HG02642 (cell line): ENCODE measurements around the gene SWT1.

Experiments used
- ATAC-seq: cut with Tn5 transposase; IDR thresholded peaks from one replicate; pipeline ENCODE4 v1.9.1; 2021; ENCODE audit warnings: mild to moderate bottlenecking; ENCODE audit not compliant: unreplicated experiment, poor library complexity

SWT1 gene

DNA sequence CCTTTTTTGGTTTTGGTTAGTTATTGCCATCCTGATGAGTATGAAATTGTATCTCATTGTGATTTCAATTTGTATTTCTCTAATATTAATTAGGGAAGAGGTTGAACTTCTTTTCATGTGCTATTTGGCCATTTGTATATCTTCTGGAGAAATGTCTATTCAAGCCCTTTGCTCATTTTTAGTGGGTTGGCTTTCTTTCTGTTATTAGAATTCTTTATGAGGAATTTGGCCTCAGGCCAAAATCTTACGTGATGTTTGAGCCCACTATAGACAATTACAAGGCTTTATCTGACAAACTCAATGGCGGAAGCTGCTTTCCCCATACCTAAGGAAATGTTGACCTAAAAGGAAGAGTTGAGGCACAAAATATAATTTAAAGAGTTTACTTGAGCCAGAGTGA is 127.1 kb downstream of the SWT1 start:
- no peak for ATAC-seq

DNA sequence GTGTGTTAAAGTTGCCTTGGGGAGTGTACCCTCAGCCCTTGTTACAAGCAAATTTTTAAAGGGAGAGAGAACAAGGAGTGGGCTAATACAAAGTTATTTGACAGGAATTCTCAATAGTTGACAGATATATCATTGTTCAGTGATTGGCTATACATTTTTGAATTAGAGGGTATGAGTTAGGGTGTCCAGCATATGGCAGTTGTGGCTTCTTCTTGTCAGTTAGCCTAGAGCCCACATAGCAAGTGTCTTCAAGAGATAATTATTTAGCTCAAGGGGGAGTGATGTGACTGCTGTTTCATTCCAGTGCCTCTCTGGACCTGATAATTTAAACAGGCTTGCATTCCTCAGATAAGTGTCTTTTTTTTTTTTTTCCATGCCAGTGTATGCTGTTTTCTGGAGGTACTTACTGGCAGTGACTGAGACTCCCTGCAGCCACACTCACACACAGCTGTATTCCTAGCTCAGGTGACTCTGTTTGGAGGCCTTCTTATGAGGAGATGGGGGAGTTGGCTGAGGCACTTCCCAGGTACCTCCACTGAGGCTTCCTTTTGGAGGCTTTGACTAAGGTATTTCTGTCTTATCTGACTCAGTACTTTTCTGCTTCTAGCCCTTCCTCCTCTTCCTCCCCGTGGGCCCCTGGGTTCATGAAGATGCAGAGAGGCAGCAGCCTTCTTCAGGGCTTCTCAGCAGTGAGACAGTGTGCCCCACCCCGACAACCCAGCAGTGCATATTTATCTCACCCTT is 127.7 kb downstream of the SWT1 start:
- no peak for ATAC-seq

DNA sequence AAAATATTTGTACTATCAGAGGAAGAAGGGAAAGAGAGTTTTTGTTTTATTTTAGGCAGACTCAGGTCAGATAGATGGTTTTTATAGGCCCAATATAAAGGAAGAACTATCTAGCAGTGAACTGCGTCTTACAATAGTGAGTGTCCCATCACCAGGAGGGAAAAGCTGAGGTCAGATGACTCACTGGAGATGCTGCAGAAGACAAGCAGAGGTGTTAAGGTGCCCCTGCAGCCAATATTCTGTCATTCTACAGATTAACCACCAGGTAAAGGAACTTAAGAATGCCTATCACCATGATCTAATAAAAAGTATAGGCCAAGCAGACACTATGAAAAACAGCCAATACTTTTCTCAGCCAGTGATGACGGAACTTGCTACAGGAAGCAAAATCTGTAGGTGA is 130.5 kb downstream of the SWT1 start:
- no peak for ATAC-seq

GRCh38 chr1:185288435-185288834 is 131.5 kb downstream of the SWT1 start:
- ATAC-seq: no peak

DNA sequence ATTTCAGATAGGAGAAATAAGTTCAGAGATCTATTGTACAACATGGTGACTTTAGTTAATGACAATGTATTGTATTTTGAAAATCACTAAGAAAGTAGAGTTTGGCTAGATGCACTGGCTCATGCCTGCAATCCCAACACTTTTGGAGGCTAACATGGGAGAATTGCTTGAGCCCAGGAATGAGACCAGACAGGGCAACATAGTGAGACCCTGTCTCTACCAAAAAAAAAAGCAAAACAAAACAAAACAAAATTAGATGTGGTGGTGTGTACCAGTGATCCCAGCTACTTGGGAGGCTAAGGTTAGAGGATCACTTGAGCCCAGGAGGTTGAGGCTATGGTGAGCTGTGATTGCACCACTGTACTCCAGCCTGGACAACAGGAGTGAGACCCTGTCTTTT is 132.9 kb downstream of the SWT1 start:
- no peak for ATAC-seq

DNA sequence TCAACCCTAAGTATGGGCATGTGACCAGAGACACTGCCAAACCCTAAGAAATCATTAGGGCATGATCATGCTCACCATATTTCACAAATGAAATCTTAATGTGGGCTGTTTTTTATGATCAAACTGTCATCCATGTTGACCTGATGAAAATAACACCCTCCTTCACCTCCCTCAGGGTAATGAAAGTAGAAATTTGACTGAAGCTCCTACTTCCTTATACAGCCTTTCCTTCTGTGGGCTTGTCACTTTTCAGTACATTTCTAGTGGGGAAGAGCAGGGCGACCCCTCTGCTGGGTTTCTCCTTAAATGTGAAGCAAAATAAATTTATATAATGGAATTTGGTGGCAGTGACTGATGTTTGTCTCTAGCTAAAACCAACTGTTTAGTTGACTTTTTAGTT is 134.2 kb downstream of the SWT1 start:
- ATAC-seq: no peak

GRCh38 chr1:185291652-185292051 is 134.7 kb downstream of the SWT1 start:
- ATAC-seq: no peak

DNA sequence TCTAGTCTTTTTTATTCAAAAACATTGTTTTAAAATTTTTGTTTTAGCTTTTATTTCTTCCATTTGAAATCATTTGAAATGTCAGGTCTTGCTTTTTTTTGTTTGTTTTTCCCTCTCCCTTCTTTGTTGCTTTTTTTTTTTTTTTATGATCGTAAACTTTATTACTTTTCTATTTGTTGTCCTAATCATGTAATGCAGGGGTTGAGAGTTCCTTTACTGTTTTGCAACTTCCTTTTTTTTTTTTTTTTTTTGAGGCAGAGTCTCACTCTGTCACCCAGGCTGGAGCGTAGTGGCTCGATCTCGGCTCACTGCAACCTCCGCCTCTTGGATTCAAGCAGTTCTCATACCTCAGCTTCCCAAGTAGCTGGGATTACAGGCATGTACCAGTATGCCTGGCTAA is 135.3 kb downstream of the SWT1 start:
- ATAC-seq: no peak

DNA sequence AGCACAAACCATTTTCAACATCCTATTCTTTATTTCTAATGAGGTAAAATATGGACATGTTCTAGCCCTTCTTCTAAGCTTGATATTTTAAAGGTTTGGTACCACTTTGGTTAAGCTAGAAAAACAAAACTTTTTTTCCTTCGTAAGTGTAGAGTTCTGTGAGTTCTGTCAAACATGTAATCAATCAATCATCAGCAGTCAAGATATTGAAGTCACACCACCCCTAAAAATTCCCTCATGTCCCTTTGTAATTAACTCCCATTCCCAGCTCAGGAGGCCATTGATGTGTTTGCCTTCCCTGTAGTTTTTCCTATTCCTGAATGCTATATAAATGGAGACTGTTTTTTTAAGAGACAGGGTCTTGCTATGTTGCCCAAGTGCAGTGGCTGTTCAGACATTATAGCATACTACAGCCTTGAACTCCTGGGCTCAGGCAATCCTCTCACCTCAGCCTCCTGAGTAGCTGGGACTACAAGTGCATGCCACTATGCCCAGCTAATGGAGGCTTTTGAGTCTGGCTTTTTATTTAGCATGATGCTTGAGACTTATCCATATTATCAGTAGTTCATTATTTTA is 137.1 kb downstream of the SWT1 start:
- no peak for ATAC-seq

- ATAC-seq: no peak
Measured at GRCh38 chr1:185295091-185295490, 138.1 kb downstream of the SWT1 start.

DNA sequence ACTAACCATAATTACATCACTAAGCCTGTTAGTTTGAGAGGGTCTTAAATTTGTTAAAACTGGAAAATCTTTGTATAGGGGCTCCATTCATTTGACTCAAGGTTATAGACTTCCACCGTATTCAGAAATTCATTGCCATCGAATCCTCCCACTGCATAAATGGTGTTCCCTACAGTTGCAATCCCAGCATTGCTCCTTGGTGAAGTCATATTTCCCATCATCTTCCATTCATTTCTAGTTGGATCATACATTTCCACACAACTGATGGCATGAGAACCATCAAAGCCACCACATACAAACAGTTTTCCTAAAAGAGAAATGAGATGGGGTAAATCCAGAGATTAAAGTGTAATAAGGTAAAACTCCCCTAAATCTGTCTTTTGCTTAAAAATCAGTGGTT is 141.0 kb downstream of the SWT1 start:
- no peak for ATAC-seq

GRCh38 chr1:185300152-185300551 is 143.2 kb downstream of the SWT1 start:
- ATAC-seq: no peak

- no peak for ATAC-seq
Measured at GRCh38 chr1:185305419-185305818, 148.5 kb downstream of the SWT1 start.

DNA sequence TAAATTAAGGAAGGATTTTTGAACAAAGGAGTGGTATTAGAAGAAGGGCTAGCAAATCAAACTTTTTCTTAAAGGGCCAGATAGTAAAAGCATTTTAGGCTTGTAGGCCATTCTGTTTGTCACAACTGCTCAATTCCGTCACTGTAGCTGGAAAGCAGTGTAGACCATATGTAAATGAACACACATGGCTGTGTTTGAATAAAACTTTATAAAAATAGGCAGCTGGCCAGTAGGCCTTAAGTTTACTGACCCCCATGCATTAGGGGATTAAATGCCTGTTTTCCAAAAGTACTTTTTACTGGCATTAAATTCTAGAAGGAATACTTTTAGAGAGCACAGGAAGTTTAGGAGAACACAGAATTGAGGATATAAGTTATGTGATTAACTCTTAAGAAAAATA is 151.2 kb downstream of the SWT1 start:
- ATAC-seq: no peak

- ATAC-seq: no peak
Measured at GRCh38 chr1:185309566-185309965, 152.6 kb downstream of the SWT1 start.

GRCh38 chr1:185311589-185312225 is 154.7 kb downstream of the SWT1 start:
- no peak for ATAC-seq

DNA sequence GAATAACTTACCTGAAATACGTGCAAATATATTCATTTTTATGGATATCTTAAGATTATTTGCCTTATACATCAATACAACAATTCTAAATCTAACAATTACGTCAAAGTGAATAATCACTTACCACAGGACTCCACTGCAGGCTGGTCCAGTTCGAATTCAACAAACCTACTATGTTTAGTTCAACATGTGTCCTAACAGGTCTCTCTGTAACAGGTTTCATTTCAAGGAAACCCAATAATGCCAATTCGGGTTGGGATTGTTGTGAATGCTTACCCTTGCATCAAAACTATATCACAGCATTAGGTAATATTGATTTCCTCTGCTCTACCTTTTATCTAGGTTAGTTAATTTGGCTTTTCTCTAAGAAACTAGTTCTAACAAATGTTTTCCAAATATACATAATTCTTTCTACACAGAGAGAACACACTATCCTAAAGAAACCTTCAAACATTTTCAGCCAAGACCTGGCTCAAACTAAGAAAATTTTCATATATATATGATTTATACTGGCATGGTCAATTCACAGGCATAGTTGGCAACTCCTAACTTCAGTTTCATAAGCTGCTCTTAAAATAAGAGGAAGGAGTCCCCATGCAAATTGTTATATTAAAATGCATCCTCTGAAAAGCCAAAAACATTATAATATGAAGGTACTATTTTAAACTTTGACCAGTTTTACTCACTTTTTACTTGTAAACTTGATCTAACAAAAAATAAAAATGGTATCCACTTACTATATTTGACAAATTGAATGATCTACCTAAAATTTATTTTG is 155.6 kb downstream of the SWT1 start:
- no peak for ATAC-seq

- no peak for ATAC-seq
Measured at GRCh38 chr1:185314411-185314810, 157.4 kb downstream of the SWT1 start.

GRCh38 chr1:185315445-185316071 is 158.6 kb downstream of the SWT1 start:
- no peak for ATAC-seq

GRCh38 chr1:185316163-185317033 is 159.4 kb downstream of the SWT1 start:
- peak; percentile 51 for ATAC-seq
